Activated T-cell treated with anti-CD3 and anti-CD28 coated beads, Interleukin-2, amount 50 U/mL, for 72 hours (primary cell): Measurements from ENCODE around the gene RASA2. TPM values are rescaled to one million over a fixed set of nuclear protein-coding genes. Genes with fewer than 3 reads are reported as not detected.
"Not testable (repeated sequence)": the region's sequence is repeated elsewhere in the genome, so short reads cannot be mapped to it uniquely, and the experiment has no call there.

ENCODE experiments used
- ATAC-seq, 2 donors: fragments of 150-1000 bp; cut with Tn5 transposase; replicated peaks in 1 of 2; 2 replicates each; pipeline ENCODE4 v1.10.0; 2021; ENCODE audit warnings: moderate library complexity in 2 of 2, mild to moderate bottlenecking in 1 of 2
- DNase-seq, 2 donors: peaks; one replicate each; pipeline ENCODE4 v3.0.0; 2021 to 2022; ENCODE audit warnings: mixed read lengths in 1 of 2
- H3K27ac Mint-ChIP-seq: one replicate; pipeline ENCODE4 v1.8.0; 2022; ENCODE audit warnings: mild to moderate bottlenecking, moderate library complexity, mixed read lengths
- H3K27me3 Mint-ChIP-seq: one replicate; pipeline ENCODE4 v1.8.0; 2022; ENCODE audit warnings: low read depth, mixed read lengths
- H3K36me3 Mint-ChIP-seq, 2 donors: one replicate each; pipeline ENCODE4 v1.8.0; 2022; ENCODE audit warnings: mixed read lengths in 2 of 2, mild to moderate bottlenecking in 1 of 2; ENCODE audit not compliant: insufficient read depth in 2 of 2
- H3K4me1 Mint-ChIP-seq: one replicate; pipeline ENCODE4 v1.8.0; 2022; ENCODE audit warnings: low read depth, mixed read lengths
- H3K4me3 Mint-ChIP-seq, 2 donors: one replicate each; pipeline ENCODE4 v1.8.0; 2022; ENCODE audit warnings: mild to moderate bottlenecking in 2 of 2, mixed read lengths in 2 of 2, moderate library complexity in 2 of 2
- H3K9me3 Mint-ChIP-seq, 2 donors: one replicate each; pipeline ENCODE4 v1.8.0; 2022; ENCODE audit warnings: mixed read lengths in 2 of 2
- total RNA-seq, 2 donors: library from RNA; stranded (reverse); gene quantifications; one replicate each; pipeline ENCODE4 v1.2.3, GENCODE V29; 2022

Gene RASA2
- total RNA-seq, 2 donors from 2014 or later = 34.4 to 37.3 TPM

GRCh38 chr3:141465221-141465620 is 21.6 kb upstream of the RASA2 start:
- H3K36me3 Mint-ChIP-seq = peaks cover 11 to 15% of the 10 kb centered on the region in 2 donors
- no peak overlapping the region for H3K4me3 Mint-ChIP-seq
- no peak for ATAC-seq
- DNase-seq = no peak
- no peak overlapping the region for H3K27ac Mint-ChIP-seq
- H3K4me1 Mint-ChIP-seq = peaks cover 4% of the 10 kb centered on the region
- no peaks in the 10 kb centered on the region for H3K27me3 Mint-ChIP-seq
- H3K9me3 Mint-ChIP-seq = peaks cover 1 to 4% of the 10 kb centered on the region in 2 donors

DNA sequence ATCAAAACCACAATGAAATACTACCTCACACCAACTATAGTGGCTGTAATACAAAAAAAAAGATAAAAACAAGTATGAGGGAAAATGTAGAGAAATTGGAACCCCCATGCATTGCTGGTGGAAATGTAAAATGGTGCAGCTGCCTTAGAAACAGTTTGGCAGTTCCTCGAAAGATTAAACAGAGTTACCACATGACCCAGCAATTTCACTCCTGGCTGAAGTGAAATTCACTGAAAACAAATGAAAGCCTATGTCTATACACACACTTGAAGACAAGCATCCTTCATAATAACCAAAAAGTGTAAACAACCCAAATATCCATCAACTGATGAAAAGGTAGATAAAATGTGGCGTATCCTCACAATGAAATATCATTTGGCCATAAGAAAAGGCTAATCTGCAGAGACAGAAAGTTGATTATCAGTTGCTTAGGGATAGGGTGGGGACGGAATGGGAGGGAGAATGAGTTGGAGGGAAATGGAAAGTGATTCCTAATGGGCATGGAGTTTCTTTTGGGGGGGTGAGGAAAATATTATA is 20.1 kb upstream of the RASA2 start:
- Mint-ChIP-seq H3K9me3 (peaks cover 1 to 4% of the 10 kb centered on the region in 2 donors), H3K4me3 (no peak overlapping the region)
- no peak for ATAC-seq

DNA sequence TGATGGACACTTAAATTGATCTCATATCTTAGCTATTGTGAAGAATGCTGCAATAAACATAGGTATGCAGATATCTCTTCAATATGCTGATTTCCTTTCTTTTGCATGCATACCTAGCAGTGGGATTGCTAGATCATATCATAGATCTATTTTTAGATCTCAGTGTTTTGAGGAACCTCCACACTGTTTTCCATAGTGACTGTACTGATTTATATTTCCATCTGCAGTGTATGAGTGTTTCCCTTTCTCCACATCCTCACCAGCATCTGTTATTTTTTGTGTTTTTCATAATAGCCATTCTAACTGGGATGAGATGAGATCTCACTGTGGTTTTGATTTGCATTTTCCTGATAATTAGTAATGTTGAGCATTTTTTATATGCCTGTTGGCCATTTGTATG is 17.1 kb upstream of the RASA2 start:
- Mint-ChIP-seq H3K4me1 (peaks cover 5% of the 10 kb centered on the region), H3K4me3 (no peak overlapping the region), H3K9me3 (peaks cover 1 to 2% of the 10 kb centered on the region in 2 donors), H3K27ac (no peak overlapping the region), H3K27me3 (no peaks in the 10 kb centered on the region), H3K36me3 (peaks cover 4 to 5% of the 10 kb centered on the region in 2 donors)
- DNase-seq (no peak), ATAC-seq (no peak)

More for the DNA sequence above, 20.1 kb upstream of the RASA2 start:
- Mint-ChIP-seq H3K4me1 (no peaks in the 10 kb centered on the region), H3K36me3 (peaks cover 11 to 15% of the 10 kb centered on the region in 2 donors), H3K27ac (no peak overlapping the region), H3K27me3 (no peaks in the 10 kb centered on the region)
- no peak for DNase-seq

DNA sequence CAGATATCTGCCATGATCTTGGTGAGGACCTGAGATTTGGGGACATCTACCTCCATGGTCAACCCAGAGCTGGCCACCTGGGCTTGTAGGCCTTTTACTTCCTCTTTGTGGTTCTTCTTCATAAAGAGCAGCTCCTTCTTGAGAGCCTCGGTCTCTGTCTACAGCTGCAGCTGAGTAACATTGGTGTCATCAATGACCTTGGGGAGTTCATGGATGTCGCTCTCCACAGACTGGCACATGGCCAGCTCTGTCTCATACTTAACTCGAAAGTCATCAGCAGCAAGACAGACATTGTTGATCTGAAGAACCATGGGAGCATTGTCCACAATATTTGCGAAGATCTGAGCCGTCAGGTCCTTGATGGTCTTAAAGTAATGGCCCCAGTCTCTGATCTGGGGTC is 15.7 kb upstream of the RASA2 start:
- H3K27me3 Mint-ChIP-seq = no peaks in the 10 kb centered on the region
- H3K27ac Mint-ChIP-seq = no peak overlapping the region
- H3K4me1 Mint-ChIP-seq = peaks cover 17% of the 10 kb centered on the region
- DNase-seq (no peak), ATAC-seq (no peak)
- H3K9me3 Mint-ChIP-seq = peaks cover 0 to 2% of the 10 kb centered on the region in 2 donors
- no peaks in the 10 kb centered on the region for H3K36me3 Mint-ChIP-seq
- no peak overlapping the region for H3K4me3 Mint-ChIP-seq

DNA sequence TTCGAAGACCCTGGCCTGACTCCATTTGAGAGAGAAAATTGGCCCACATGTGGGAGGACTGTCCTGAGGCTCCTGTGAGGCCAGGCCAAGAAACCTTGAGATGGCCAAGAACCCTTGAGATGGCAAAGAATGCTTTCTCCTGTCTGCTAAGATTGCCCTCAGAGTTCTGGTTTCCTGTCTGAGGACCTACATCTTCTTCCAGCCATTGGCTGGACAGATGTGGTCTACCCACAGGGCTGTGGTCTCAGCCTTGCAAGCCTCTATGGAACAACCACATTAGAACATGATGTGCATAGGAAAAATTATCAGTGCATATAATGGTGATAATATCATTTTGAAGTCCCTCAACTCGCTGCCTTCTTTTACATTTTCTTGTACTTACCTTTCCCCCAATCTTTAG is 10.8 kb upstream of the RASA2 start:
- H3K27me3 Mint-ChIP-seq = peaks cover 7% of the 10 kb centered on the region
- H3K27ac Mint-ChIP-seq = no peak overlapping the region
- no peaks in the 10 kb centered on the region for H3K36me3 Mint-ChIP-seq
- DNase-seq (no peak), ATAC-seq (peak; percentile 26 to 53)
- H3K4me3 Mint-ChIP-seq = no peak overlapping the region
- peaks cover 41% of the 10 kb centered on the region for H3K4me1 Mint-ChIP-seq
- peaks cover 0 to 2% of the 10 kb centered on the region in 2 donors for H3K9me3 Mint-ChIP-seq

DNA sequence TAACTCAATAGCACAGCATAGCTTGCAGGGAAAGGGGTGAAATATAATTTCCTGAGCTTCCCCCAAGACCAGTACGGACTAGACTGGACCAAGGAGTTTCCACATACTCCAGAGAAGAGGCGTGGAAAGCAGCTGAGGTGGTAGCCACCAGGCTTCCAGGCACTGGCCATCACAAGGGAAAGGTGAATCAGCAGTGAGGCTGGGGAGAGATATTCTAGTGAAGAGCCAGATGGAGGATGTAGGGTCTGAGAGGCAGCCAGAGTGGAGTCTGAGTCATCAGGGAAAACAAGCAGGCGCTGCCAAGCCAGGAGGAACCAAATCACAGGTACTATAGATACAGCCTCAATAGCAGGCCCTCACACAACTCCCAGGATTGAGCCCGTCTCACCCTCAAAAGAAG is 9.6 kb upstream of the RASA2 start:
- ATAC-seq = peak; percentile 51 to 78
- H3K36me3 Mint-ChIP-seq = no peaks in the 10 kb centered on the region
- H3K27me3 Mint-ChIP-seq = peaks cover 7% of the 10 kb centered on the region
- H3K9me3 Mint-ChIP-seq = no peaks in the 10 kb centered on the region
- H3K4me1 Mint-ChIP-seq = peaks cover 46% of the 10 kb centered on the region
- no peak overlapping the region for H3K4me3 Mint-ChIP-seq
- peak overlapping the region; percentile 0 for H3K27ac Mint-ChIP-seq
- DNase-seq = no peak

DNA sequence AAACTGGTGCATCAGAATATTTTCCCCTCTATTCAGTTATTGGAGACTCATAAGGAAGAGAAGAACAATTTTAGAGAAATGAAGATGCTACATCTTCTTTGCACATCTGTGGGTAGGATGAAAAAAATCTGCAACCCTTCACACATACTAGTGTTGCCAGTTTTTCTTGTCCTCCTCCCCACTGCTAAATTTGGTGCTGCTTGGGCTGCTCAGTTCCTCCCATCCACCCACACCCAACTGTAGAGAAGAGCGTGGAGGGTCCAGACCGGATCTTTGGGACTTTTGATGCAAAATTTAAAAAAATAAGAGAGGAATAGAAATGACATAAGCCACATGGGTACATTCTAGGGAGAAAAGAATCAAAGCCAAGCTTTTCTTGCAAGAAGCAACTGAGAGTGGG is 8.7 kb upstream of the RASA2 start:
- H3K9me3 Mint-ChIP-seq = no peaks in the 10 kb centered on the region

DNA sequence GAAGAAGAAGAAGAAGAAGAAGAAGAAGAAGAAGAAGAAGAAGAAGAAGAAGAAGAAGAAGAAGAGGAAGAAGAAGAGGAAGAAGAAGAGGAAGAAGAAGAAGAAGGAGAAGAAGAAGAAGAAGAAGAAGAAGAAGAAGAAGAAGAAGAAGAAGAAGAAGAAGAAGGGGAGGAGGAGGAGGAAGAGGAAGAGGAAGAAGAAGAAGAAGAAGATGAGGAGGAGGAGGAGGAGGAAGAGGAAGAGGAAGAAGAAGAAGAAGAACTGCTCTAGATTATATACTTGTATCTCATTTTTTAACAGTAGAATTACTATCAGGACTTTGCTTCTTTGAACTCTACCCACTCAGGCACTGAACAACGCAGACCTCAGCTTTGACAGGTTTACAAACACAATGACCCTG is 8.0 kb upstream of the RASA2 start:
- not testable (repeated sequence) for H3K4me3 Mint-ChIP-seq, H3K27ac Mint-ChIP-seq, ATAC-seq, H3K36me3 Mint-ChIP-seq, H3K27me3 Mint-ChIP-seq, DNase-seq, H3K9me3 Mint-ChIP-seq
- H3K4me1 Mint-ChIP-seq = peaks cover 47% of the 10 kb centered on the region

More for the DNA sequence above, 8.7 kb upstream of the RASA2 start:
- no peak for ATAC-seq
- H3K4me1 Mint-ChIP-seq = peaks cover 47% of the 10 kb centered on the region
- no peak overlapping the region for H3K4me3 Mint-ChIP-seq
- H3K36me3 Mint-ChIP-seq = no peaks in the 10 kb centered on the region
- H3K27me3 Mint-ChIP-seq = peaks cover 7% of the 10 kb centered on the region
- DNase-seq = no peak
- H3K27ac Mint-ChIP-seq = no peak overlapping the region

GRCh38 chr3:141482245-141482922 is 4.4 kb upstream of the RASA2 start:
- no peak overlapping the region for H3K27ac Mint-ChIP-seq
- no peaks in the 10 kb centered on the region for H3K36me3 Mint-ChIP-seq
- DNase-seq (no peak), ATAC-seq (no peak)
- no peak overlapping the region for H3K4me3 Mint-ChIP-seq
- no peaks in the 10 kb centered on the region for H3K9me3 Mint-ChIP-seq
- H3K4me1 Mint-ChIP-seq = peaks cover 35% of the 10 kb centered on the region
- peaks cover 7% of the 10 kb centered on the region for H3K27me3 Mint-ChIP-seq

DNA sequence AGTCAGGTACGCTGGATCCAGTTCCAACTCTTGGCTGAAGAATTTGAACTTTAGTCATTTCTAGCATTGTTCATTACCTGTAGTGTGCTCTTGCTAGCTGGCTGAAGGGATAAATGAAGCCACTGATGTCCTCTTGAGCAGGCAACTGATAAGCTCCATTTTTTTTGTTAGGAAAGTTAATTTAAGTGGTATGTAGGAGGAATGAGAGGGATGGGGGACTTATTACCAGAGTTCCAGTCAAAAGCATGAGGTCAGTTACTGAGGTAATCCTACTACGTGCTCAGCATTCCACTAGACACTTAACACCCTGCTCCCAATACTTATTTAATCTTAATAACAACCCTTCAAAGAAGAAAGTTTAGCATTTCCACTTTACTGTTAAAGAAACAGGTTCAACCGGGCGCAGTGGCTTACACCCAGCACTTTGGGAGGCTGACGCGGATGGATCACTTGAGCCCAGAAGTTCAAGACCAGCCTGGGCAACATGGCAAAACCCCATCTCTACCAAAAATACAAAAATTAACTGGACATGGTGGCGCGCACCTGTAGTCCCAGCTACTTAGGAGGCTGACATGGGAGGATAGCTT is 2.0 kb upstream of the RASA2 start:
- Mint-ChIP-seq H3K36me3 (peaks cover 2 to 5% of the 10 kb centered on the region in 2 donors), H3K4me3 (peak overlapping the region; percentile 29 to 87)
- ATAC-seq = no peak

DNA sequence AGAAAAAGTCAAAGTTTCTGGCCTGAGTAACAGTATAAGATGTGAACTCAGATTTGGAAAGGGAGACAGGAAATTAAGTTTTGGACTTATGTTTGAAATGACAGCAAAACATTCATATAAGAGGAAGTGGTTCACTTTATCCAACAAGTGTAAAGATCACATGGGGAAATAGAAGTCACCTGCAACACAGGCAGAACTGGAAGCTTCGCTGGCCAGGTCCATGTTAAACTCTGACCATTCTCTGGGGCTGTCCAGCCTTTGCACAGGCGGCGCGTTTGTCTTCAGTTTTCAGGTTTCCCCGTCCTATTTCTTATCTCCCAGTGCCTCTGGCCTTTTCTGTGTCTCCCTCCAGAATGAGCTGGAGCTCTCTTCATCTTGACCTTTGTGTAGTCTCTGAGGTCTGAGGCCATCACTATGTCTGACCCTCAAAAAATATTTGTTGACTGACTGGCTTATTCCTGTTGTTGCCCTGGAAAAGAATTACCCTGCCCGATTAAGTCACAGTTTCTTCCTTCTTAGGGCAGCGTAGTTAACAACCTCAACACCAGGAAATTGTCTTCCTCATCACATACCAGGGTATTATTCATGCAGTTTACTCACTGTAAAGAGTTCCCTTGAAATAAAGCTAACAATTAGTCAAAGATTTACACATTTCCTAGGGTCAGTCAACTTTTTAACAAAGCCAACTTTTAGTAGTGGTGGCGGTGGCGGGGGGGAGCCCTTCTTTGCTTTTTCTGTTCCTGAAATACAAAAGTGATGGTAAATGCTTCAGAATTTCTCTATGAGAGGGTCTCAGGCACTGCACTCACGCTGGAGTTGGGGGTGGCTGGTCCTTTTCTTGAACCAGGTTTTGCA is 959 bp upstream of the RASA2 start:
- peaks cover 53% of the 10 kb centered on the region for H3K4me1 Mint-ChIP-seq

More for the DNA sequence above, 2.0 kb upstream of the RASA2 start:
- DNase-seq = no peak
- Mint-ChIP-seq H3K27ac (peak overlapping the region; percentile 81), H3K27me3 (no peaks in the 10 kb centered on the region), H3K9me3 (no peaks in the 10 kb centered on the region), H3K4me1 (peaks cover 42% of the 10 kb centered on the region)

DNA sequence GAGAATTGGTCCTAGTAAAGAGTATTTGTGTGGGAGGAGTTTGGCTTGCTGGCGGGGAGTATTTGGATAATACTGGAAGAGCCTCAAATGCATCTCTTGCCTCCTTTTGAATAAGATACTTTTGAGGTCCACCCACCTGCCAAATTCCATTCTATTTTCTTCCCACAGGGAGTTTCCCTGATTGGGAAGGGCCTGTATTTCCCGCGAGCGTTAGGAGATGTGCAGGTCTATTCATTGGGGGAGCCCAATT is 406 bp upstream of the RASA2 start:
- DNase-seq = no peak
- H3K4me1 Mint-ChIP-seq = peaks cover 59% of the 10 kb centered on the region

More for the DNA sequence above, 959 bp upstream of the RASA2 start:
- peaks cover 2 to 8% of the 10 kb centered on the region in 2 donors for H3K36me3 Mint-ChIP-seq
- H3K4me3 Mint-ChIP-seq = peak overlapping the region; percentile 82 to 87
- H3K9me3 Mint-ChIP-seq = no peaks in the 10 kb centered on the region
- DNase-seq = no peak
- no peaks in the 10 kb centered on the region for H3K27me3 Mint-ChIP-seq
- ATAC-seq = peak in 1 of 2 donors; percentile 16
- peak overlapping the region; percentile 85 for H3K27ac Mint-ChIP-seq

More for the DNA sequence above, 406 bp upstream of the RASA2 start:
- Mint-ChIP-seq H3K9me3 (no peaks in the 10 kb centered on the region), H3K27ac (peak overlapping the region; percentile 85), H3K27me3 (no peaks in the 10 kb centered on the region), H3K36me3 (peaks cover 4 to 8% of the 10 kb centered on the region in 2 donors), H3K4me3 (peak overlapping the region; percentile 82 to 87)
- no peak for ATAC-seq
